ENCODE results near the gene ITFG2. TPM values are rescaled to one million over a fixed set of nuclear protein-coding genes. Genes with fewer than 3 reads are reported as not detected.

ITFG2 gene
- total and polyA plus RNA-seq, 2 experiments from 2014 or later = 20.9 to 23.5 TPM

DNA sequence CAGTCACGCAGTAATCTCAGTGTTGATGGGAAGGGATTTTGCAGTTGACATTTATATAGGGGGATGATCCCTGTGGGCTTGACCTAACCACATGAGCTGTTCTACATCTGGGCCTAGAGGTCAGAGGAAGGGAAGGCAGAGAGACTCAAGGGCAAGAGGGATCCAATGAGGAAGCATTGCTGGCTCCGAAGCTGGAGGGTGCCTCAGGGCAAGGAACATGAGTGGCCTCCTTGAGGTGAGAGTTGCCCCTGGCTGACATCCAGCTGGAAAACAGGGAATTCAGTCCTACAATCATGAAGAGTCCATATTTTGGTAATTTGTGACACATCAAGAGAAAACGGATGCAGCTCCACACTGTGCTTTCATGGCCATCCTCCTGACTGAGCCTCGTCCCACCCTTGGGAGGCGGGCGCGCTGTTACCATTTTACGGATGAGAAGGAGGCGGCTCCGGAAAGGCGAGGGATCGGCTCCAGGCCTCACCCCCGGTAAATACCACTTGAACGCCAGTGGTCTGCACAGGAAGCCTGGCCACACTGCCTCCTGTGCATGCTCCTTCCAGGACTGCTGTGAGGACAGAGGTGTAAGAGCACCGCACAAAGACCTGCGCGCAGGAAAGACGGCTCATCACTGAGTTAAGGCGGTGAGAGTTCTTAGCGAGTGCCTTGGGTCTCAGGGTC is 36.2 kb upstream of the ITFG2 start:
- H3K9me3 ChIP-seq (ENCODE audit: low read depth) = no peaks in the 10 kb centered on the region
- no peak overlapping the region for H2AFZ ChIP-seq
- WGBS (ENCODE audit: low lambda C conversion rate, missing lambda C conversion rate) = 88% methylated on average over 20 of the region's 20 CpGs
- no peaks in the 10 kb centered on the region for H3K9me2 ChIP-seq (replicated peaks; ENCODE audit: insufficient read depth)
- H3K36me3 ChIP-seq (replicated peaks; ENCODE audit: insufficient read depth, low read depth) = no peaks in the 10 kb centered on the region
- DNase-seq (ENCODE audit: low spot score) = no peak
- TF ChIP-seq EZH2 (IDR thresholded peaks at IDR 0.05; ENCODE audit: borderline replicate concordance) = no peak
- no peak for TF ChIP-seq CTCF (IDR thresholded peaks at IDR 0.05; ENCODE audit: poor library complexity)
- TF ChIP-seq EZH2phosphoT487 (IDR thresholded peaks at IDR 0.05; ENCODE audit: low read depth, severe bottlenecking, unreplicated experiment) = no peak
- no peaks in the 10 kb centered on the region for H3K4me1 ChIP-seq (ENCODE audit: insufficient read depth)
- no peak overlapping the region for H3K27ac ChIP-seq
- no peak overlapping the region for H3K4me3 ChIP-seq
- no peak overlapping the region for H3K4me2 ChIP-seq
- H3K27me3 ChIP-seq = peaks cover 3% of the 10 kb centered on the region
- no peaks in the 10 kb centered on the region for H4K20me1 ChIP-seq (ENCODE audit: insufficient read depth, poor library complexity, severe bottlenecking)
- no peaks in the 10 kb centered on the region for H3K79me2 ChIP-seq

DNA sequence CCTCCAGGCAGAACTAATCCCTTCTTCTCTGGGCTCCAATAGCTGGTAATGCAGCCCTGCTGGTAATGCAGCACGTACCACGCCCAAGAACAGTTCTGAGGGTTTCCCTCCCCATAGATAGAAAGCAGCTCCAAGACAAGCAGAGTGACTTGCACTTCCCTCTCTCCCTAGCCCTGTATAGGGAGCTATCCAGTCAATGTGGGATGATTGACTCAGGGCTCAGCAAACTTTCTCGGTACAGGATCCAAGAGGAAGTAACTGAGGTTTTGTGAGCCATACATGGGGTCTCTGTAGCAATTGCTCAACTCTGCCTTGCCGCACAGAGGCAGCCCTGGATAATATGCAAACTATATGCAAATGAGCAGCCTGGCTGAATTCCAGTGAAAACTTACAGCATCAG is 33.2 kb upstream of the ITFG2 start:
- Histone ChIP-seq H3K36me3 (replicated peaks; ENCODE audit: insufficient read depth, low read depth) (no peaks in the 10 kb centered on the region), H3K27ac (no peak overlapping the region), H3K4me1 (ENCODE audit: insufficient read depth) (peaks cover 2% of the 10 kb centered on the region), H3K4me2 (no peak overlapping the region), H2AFZ (no peak overlapping the region), H3K79me2 (no peaks in the 10 kb centered on the region), H4K20me1 (ENCODE audit: insufficient read depth, poor library complexity, severe bottlenecking) (no peaks in the 10 kb centered on the region), H3K27me3 (peaks cover 7% of the 10 kb centered on the region), H3K9me2 (replicated peaks; ENCODE audit: insufficient read depth) (no peaks in the 10 kb centered on the region), H3K9me3 (ENCODE audit: low read depth) (no peaks in the 10 kb centered on the region), H3K4me3 (no peak overlapping the region)
- TF ChIP-seq EZH2phosphoT487 (IDR thresholded peaks at IDR 0.05; ENCODE audit: low read depth, severe bottlenecking, unreplicated experiment) (no peak), CTCF (IDR thresholded peaks at IDR 0.05; ENCODE audit: poor library complexity) (no peak), EZH2 (IDR thresholded peaks at IDR 0.05; ENCODE audit: borderline replicate concordance) (no peak)
- 67% methylated on average over 4 of the region's 4 CpGs for WGBS (ENCODE audit: low lambda C conversion rate, missing lambda C conversion rate)
- DNase-seq (ENCODE audit: low spot score) = no peak

DNA sequence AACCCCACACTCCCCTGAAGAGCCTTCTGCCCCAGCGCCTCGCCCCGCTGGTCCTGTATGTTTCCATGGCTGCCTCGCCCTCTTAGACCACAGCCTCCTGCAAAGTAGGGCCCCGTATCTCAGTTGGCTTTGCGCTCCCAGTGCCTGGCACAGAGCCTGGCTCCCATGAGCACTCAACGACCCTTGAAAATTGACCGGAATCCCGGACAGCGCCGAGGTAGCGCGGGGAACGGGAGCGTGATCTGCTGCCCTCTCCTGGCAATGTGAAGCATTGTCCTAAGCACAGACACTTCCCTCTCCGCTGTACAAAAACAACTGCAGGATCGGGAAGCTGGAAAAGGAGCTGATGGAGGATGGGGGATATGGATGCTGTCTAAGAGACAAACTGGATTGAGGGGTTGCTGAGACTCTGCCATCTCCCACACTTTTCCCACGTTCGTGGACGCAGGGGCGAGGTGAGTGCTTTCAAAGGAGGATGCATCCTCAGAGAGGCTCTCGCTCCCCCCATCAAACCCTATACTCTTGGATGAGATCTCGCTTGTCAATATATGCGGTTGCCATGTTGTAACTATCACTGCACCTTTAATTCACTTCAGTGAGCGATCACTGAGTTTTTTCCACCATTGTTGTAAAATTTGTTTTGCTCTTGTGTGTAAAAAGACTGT is 28.4 kb upstream of the ITFG2 start:
- H3K9me3 ChIP-seq (ENCODE audit: low read depth) = no peaks in the 10 kb centered on the region
- no peaks in the 10 kb centered on the region for H3K36me3 ChIP-seq (replicated peaks; ENCODE audit: insufficient read depth, low read depth)
- H3K4me1 ChIP-seq (ENCODE audit: insufficient read depth) = peaks cover 7% of the 10 kb centered on the region
- no peak overlapping the region for H2AFZ ChIP-seq
- peak; percentile 77 for DNase-seq (ENCODE audit: low spot score)
- H3K4me3 ChIP-seq = no peak overlapping the region
- no peaks in the 10 kb centered on the region for H4K20me1 ChIP-seq (ENCODE audit: insufficient read depth, poor library complexity, severe bottlenecking)
- peaks cover 4% of the 10 kb centered on the region for H3K27me3 ChIP-seq
- H3K9me2 ChIP-seq (replicated peaks; ENCODE audit: insufficient read depth) = no peaks in the 10 kb centered on the region
- no peak overlapping the region for H3K27ac ChIP-seq
- no peaks in the 10 kb centered on the region for H3K79me2 ChIP-seq
- 21% methylated on average over 25 of the region's 25 CpGs for WGBS (ENCODE audit: low lambda C conversion rate, missing lambda C conversion rate)
- TF ChIP-seq EZH2phosphoT487 (IDR thresholded peaks at IDR 0.05; ENCODE audit: low read depth, severe bottlenecking, unreplicated experiment) = no peak
- TF ChIP-seq CTCF (IDR thresholded peaks at IDR 0.05; ENCODE audit: poor library complexity) = peak; percentile 86
- no peak for TF ChIP-seq EZH2 (IDR thresholded peaks at IDR 0.05; ENCODE audit: borderline replicate concordance)
- H3K4me2 ChIP-seq = peak overlapping the region; percentile 79

Data from hepatocyte (in vitro differentiated cells).